PFSK-1 (cell line): ENCODE data around the gene ARG2.

ENCODE experiments used
- FOXP2 ChIP-seq: optimal IDR thresholded peaks from 2 replicates; pipeline ENCODE3; 2011; ENCODE audit warnings: borderline replicate concordance, control low read depth, inconsistent platforms; ENCODE audit not compliant: insufficient read depth; ENCODE audit errors: extremely low read length, extremely low read depth
- POLR2AphosphoS5 ChIP-seq: IDR thresholded peaks from 2 replicates; pipeline ENCODE4 v1.6.1; 2012; ENCODE audit warnings: low read depth, mild to moderate bottlenecking, control low read depth, low read length, moderate library complexity
- SIN3A ChIP-seq: IDR thresholded peaks from 2 replicates; pipeline ENCODE4 v1.6.1; 2012; ENCODE audit warnings: mild to moderate bottlenecking, low read length, moderate library complexity, borderline replicate concordance; ENCODE audit not compliant: insufficient read depth
- TAF1 ChIP-seq: IDR thresholded peaks from 2 replicates; pipeline ENCODE4 v1.6.1; 2012; ENCODE audit warnings: low read length, control low read depth, borderline replicate concordance; ENCODE audit not compliant: insufficient read depth
- TF ChIP-seq, protein P1 (sequence below), 2 experiments: IDR thresholded peaks; 2 replicates each; pipeline versions ENCODE4 v1.6.1 to v1.8.0; 2011 to 2012; ENCODE audit warnings: low read depth in 2 of 2, low read length in 2 of 2, control low read depth in 1 of 2, inconsistent platforms in 1 of 2, mild to moderate bottlenecking in 1 of 2, moderate library complexity in 1 of 2; ENCODE audit not compliant: insufficient read depth in 1 of 2

ARG2 gene

DNA sequence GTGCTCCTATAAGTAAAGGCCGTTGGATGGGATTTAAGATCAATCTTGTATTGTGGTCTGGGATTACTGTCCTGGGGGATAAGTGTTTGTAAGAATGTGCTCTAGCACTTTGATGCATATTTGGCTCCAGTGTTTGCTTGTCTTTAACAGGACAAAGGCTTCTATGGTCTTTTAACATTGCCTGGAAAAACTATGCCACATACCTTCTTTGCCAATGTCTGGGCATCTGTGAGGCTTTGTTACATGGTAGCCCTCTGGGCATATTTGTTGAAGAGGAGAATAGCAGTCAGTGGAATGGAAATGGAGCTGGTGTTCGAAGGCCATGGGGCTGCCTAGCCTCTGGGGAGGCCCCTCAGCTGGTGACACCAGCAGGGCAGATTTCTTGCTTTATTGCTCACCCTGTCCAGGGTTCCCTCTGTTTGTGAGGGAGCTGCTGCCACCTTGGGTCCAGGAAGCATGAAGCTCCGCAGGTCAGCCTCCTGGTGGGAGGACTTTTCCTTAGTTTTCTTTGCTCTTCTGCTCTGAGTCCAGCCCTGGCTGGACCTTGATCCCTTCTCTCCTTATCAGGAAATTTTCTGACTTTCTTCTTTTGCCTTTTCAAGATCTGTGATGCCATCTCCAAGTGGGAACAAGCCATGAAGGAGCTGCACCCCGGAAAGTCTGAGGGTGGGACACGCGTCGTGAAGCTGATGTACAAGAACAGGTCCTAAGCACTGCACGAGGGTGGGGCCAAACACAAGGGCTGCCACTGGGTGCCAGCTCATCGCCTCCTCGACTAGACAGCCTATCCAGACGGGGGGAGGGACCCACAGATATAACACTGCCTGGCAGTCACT is 39.2 kb upstream of the ARG2 start:
- TF ChIP-seq SIN3A, result no peak
- TF ChIP-seq POLR2AphosphoS5, result no peak
- no peak for TF ChIP-seq FOXP2
- TF ChIP-seq, protein P1, sequence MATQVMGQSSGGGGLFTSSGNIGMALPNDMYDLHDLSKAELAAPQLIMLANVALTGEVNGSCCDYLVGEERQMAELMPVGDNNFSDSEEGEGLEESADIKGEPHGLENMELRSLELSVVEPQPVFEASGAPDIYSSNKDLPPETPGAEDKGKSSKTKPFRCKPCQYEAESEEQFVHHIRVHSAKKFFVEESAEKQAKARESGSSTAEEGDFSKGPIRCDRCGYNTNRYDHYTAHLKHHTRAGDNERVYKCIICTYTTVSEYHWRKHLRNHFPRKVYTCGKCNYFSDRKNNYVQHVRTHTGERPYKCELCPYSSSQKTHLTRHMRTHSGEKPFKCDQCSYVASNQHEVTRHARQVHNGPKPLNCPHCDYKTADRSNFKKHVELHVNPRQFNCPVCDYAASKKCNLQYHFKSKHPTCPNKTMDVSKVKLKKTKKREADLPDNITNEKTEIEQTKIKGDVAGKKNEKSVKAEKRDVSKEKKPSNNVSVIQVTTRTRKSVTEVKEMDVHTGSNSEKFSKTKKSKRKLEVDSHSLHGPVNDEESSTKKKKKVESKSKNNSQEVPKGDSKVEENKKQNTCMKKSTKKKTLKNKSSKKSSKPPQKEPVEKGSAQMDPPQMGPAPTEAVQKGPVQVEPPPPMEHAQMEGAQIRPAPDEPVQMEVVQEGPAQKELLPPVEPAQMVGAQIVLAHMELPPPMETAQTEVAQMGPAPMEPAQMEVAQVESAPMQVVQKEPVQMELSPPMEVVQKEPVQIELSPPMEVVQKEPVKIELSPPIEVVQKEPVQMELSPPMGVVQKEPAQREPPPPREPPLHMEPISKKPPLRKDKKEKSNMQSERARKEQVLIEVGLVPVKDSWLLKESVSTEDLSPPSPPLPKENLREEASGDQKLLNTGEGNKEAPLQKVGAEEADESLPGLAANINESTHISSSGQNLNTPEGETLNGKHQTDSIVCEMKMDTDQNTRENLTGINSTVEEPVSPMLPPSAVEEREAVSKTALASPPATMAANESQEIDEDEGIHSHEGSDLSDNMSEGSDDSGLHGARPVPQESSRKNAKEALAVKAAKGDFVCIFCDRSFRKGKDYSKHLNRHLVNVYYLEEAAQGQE (IDR thresholded peaks at IDR 0.05; ENCODE audit: insufficient read depth in 1 of 2, low read depth in 2 of 2, low read length in 2 of 2), result no peak
- TF ChIP-seq TAF1, result no peak

DNA sequence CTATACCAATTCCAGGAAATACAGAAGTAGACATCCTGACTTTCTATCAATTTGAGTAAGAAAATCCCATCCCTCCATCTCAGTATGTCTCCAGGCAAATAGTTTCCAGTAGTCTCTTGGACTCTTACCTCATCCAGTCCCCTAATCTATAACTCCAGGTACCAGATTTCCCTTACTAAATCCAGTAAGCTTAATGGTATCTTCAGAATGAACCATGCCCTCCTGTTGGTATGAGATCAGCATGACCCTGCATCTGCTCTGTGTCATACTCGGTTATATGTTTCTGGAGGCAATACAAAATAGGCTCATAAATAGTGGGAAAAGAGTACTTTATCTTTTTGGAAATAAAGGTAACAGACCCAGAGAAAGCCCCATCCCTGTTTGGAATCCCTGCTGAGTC is 38.1 kb upstream of the ARG2 start:
- no peak for TF ChIP-seq SIN3A
- TF ChIP-seq, protein P1 (IDR thresholded peaks at IDR 0.05; ENCODE audit: insufficient read depth in 1 of 2, low read depth in 2 of 2, low read length in 2 of 2), result no peak
- no peak for TF ChIP-seq FOXP2
- no peak for TF ChIP-seq TAF1
- TF ChIP-seq POLR2AphosphoS5, result no peak

DNA sequence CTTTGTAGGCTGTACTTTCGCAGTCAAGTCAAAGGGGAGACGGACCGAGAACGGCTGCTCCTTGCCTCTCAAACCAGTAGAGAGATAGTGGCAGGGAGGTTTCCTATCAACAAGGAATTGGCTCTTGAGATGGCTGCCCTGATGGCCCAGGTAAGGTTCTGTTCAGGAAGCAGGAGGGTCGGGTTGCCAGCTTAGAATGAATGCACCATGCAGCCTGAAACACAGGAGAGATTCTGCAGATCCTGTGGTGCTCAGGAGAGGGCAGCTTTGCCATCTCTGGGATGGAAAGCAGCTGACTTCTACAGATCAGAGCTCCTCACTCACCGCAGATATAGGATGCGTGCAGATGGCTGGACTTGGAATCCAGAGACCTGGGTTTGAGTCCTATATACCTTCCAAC is 37.7 kb upstream of the ARG2 start:
- TF ChIP-seq TAF1, result no peak
- no peak for TF ChIP-seq SIN3A
- no peak for TF ChIP-seq POLR2AphosphoS5
- no peak for TF ChIP-seq FOXP2
- TF ChIP-seq, protein P1 (IDR thresholded peaks at IDR 0.05; ENCODE audit: insufficient read depth in 1 of 2, low read depth in 2 of 2, low read length in 2 of 2), result no peak

DNA sequence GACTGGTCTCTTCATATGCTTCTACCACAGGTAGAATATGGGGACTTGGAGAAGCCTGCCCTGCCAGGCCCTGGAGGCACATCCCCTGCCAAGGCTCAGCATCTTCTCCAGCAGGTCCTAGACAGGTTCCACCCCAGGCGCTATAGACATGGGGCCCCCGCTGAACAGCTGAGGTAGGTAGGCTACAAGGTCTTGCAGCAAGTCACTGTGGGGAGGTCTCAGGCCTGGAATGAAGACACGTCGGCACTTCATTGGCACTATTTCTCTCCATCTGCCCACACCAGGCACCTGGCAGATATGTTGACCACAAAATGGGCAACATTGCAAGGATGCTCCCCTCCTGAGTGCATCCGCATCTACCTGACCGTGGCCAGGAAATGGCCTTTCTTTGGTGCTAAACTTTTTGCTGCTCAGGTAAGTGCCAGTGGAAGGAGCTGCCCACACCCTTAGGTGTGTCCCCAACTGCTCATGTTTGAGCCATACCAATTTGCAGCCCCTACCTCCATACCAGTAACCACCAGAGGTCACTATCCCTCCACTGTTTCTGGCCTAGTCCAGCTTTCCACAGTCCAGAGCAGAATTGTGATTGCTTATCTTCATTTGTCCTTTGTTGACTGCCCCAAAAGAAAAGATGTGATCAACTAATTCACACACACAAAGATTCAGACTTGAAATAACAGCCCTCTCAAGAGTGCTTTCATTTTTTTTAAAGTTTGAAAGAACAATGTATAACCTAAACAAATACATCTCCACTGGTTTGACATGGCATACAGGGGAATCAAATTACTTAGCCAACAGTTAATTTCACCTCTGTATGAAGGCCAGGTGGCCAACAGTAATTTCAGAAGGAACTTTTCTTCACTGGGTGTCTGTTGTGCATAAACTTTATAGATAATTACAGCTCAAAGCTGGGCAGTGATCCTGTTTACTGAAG is 35.7 kb upstream of the ARG2 start:
- TF ChIP-seq TAF1, result no peak
- no peak for TF ChIP-seq POLR2AphosphoS5
- TF ChIP-seq, protein P1 (IDR thresholded peaks at IDR 0.05; ENCODE audit: insufficient read depth in 1 of 2, low read depth in 2 of 2, low read length in 2 of 2), result no peak
- TF ChIP-seq FOXP2, result no peak
- TF ChIP-seq SIN3A, result no peak
